Thoracic aorta (tissue), 2 donors: ENCODE data around the gene MYH6. TPM values are rescaled to one million over a fixed set of nuclear protein-coding genes. Genes with fewer than 3 reads are reported as not detected.

Experiments
- ATAC-seq: fragments of 150-250 bp; one replicate; pipeline ENCODE4 v1.8.0; 2017; ENCODE audit warnings: low read depth; ENCODE audit not compliant: insufficient number of reproducible peaks, low FRiP score
- DNase-seq: peaks from one replicate; pipeline ENCODE4 v3.0.0-alpha.2; 2020; ENCODE audit warnings: low spot score
- H3K27ac ChIP-seq, 2 donors: fragments of 200-600 bp; sonication (generic); 1 replicate in 1 of 2; 2 replicates in 1 of 2; pipeline ENCODE4 v1.5.1; 2016; ENCODE audit warnings: mild to moderate bottlenecking in 2 of 2, moderate library complexity in 2 of 2
- H3K27me3 ChIP-seq: fragments of 200-600 bp; sonication (generic); replicated peaks from 2 replicates; pipeline ENCODE4 v1.6.0; 2016; ENCODE audit warnings: mild to moderate bottlenecking; ENCODE audit not compliant: insufficient read depth
- H3K36me3 ChIP-seq: fragments of 200-600 bp; sonication (generic); one replicate; pipeline ENCODE4 v1.5.1; 2016
- H3K4me1 ChIP-seq, 2 donors: fragments of 200-600 bp; sonication (generic); 1 replicate in 1 of 2; 2 replicates in 1 of 2; pipeline versions ENCODE4 v1.5.1 to v1.6.0; 2016; ENCODE audit warnings: low read depth in 2 of 2, mild to moderate bottlenecking in 1 of 2; ENCODE audit not compliant: control insufficient read depth in 1 of 2
- H3K4me3 ChIP-seq: fragments of 200-600 bp; sonication (generic); 2 replicates; pipeline ENCODE4 v1.5.1; 2016; ENCODE audit warnings: mild to moderate bottlenecking
- H3K9me3 ChIP-seq: fragments of 200-600 bp; sonication (generic); 2 replicates; pipeline ENCODE4 v1.5.1; 2016
- total RNA-seq, 2 donors: library from RNA; depleted of rRNA; stranded (reverse); fragments of >200 nt; gene quantifications; one replicate each; pipeline versions ENCODE4 v1.1.0 to v1.2.3, GENCODE V29; 2016
- TF ChIP-seq, protein P1 (sequence below): fragments of 200-600 bp; sonication (generic); IDR thresholded peaks from one replicate; pipeline ENCODE4 v1.5.1; 2019; ENCODE audit warnings: antibody characterized with exemption

The MYH6 gene
- total RNA-seq, 2 donors from 2014 or later, result not detected

- DNase-seq, result no peak
Observed at GRCh38 chr14:23351681-23352505, 56.2 kb downstream of the MYH6 start.

GRCh38 chr14:23349156-23349845, 58.8 kb downstream of the MYH6 start:
- Histone ChIP-seq H3K27me3 (no peaks in the 10 kb centered on the region), H3K9me3 (no peaks in the 10 kb centered on the region), H3K27ac (no peak overlapping the region), H3K36me3 (no peaks in the 10 kb centered on the region), H3K4me1 (peaks cover 3 to 9% of the 10 kb centered on the region in 2 donors), H3K4me3 (no peak overlapping the region)
- TF ChIP-seq, protein P1, sequence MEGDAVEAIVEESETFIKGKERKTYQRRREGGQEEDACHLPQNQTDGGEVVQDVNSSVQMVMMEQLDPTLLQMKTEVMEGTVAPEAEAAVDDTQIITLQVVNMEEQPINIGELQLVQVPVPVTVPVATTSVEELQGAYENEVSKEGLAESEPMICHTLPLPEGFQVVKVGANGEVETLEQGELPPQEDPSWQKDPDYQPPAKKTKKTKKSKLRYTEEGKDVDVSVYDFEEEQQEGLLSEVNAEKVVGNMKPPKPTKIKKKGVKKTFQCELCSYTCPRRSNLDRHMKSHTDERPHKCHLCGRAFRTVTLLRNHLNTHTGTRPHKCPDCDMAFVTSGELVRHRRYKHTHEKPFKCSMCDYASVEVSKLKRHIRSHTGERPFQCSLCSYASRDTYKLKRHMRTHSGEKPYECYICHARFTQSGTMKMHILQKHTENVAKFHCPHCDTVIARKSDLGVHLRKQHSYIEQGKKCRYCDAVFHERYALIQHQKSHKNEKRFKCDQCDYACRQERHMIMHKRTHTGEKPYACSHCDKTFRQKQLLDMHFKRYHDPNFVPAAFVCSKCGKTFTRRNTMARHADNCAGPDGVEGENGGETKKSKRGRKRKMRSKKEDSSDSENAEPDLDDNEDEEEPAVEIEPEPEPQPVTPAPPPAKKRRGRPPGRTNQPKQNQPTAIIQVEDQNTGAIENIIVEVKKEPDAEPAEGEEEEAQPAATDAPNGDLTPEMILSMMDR, result no peak
- ATAC-seq, result no peak
- no peak for DNase-seq

More at GRCh38 chr14:23351681-23352505, 56.2 kb downstream of the MYH6 start:
- no peak for ATAC-seq
- Histone ChIP-seq H3K36me3 (no peaks in the 10 kb centered on the region), H3K4me1 (peaks cover 3 to 9% of the 10 kb centered on the region in 2 donors), H3K4me3 (peak overlapping the region; percentile 92), H3K27me3 (no peaks in the 10 kb centered on the region), H3K27ac (no peak overlapping the region), H3K9me3 (no peaks in the 10 kb centered on the region)
- TF ChIP-seq, protein P1, result no peak

GRCh38 chr14:23348297-23348655, 59.8 kb downstream of the MYH6 start:
- ATAC-seq (no peak), DNase-seq (no peak)
- Histone ChIP-seq H3K36me3 (no peaks in the 10 kb centered on the region), H3K27ac (no peak overlapping the region), H3K27me3 (no peaks in the 10 kb centered on the region), H3K4me3 (no peak overlapping the region), H3K9me3 (no peaks in the 10 kb centered on the region), H3K4me1 (peaks cover 3 to 9% of the 10 kb centered on the region in 2 donors)
- TF ChIP-seq, protein P1, result no peak

- no peaks in the 10 kb centered on the region for H3K36me3 ChIP-seq
- TF ChIP-seq, protein P1, result no peak
- H3K27me3 ChIP-seq, result no peaks in the 10 kb centered on the region
- DNase-seq (no peak), ATAC-seq (no peak)
- H3K27ac ChIP-seq, result no peak overlapping the region
- no peak overlapping the region for H3K4me3 ChIP-seq
- no peaks in the 10 kb centered on the region for H3K9me3 ChIP-seq
- peaks cover 3 to 9% of the 10 kb centered on the region in 2 donors for H3K4me1 ChIP-seq
Observed at GRCh38 chr14:23347406-23348296, 60.4 kb downstream of the MYH6 start.
